Lower lobe of right lung (tissue), 2 donors: ENCODE data around the gene PSMG2. TPM values are rescaled to one million over a fixed set of nuclear protein-coding genes. Genes with fewer than 3 reads are reported as not detected.

Experiments used
- ATAC-seq, 2 donors: fragments of 200-7000 bp; cut with Tn5 transposase; one replicate each; pipeline ENCODE4 v1.9.1; 2020 to 2022; ENCODE audit warnings: mild to moderate bottlenecking in 2 of 2, moderate library complexity in 2 of 2
- DNase-seq: peaks from one replicate; pipeline ENCODE4 v3.0.0-alpha.2; 2020
- H3K27ac ChIP-seq: fragments of 200-600 bp; one replicate; pipeline ENCODE4 v1.8.0; 2022
- H3K27me3 ChIP-seq: fragments of 200-600 bp; one replicate; pipeline ENCODE4 v1.8.0; 2022; ENCODE audit warnings: low read depth
- H3K36me3 ChIP-seq: fragments of 200-600 bp; one replicate; pipeline ENCODE4 v1.8.0; 2022; ENCODE audit warnings: mild to moderate bottlenecking
- H3K4me1 ChIP-seq: fragments of 200-600 bp; one replicate; pipeline ENCODE4 v1.8.0; 2022
- H3K4me3 ChIP-seq: fragments of 200-600 bp; one replicate; pipeline ENCODE4 v1.8.0; 2022; ENCODE audit warnings: mild to moderate bottlenecking
- H3K9me3 ChIP-seq: fragments of 200-600 bp; one replicate; pipeline ENCODE4 v1.8.0; 2022
- intact Hi-C: fragments of 100-400 bp; cut with DNase I; formaldehyde crosslinking; loops from one replicate; pipeline ENCODE4 v1.11.0; 2022
- total RNA-seq: library from RNA; stranded (reverse); fragmentation: NEBNext Ultra II Directional; extraction: Animal tissue kit (Norgen Biotek cat#: 25700); gene quantifications from one replicate; pipeline ENCODE4 v1.2.1, GENCODE V29; 2021
- TF ChIP-seq, protein P1 (sequence below): fragments of 200-600 bp; IDR thresholded peaks from one replicate; pipeline ENCODE4 v1.8.0; 2022; ENCODE audit warnings: antibody characterized with exemption, mild to moderate bottlenecking
- donor health status: DM: no; HTN: yes; CAD: no; lungs with severe emphysema.

PSMG2 gene
- total RNA-seq, 1 donor from 2014 or later: 75.0 TPM

GRCh38 chr18:12774982-12775381, 72.1 kb downstream of the PSMG2 start:
- no peaks in the 10 kb centered on the region for H3K9me3 ChIP-seq
- intact Hi-C loops: no loop called here
- TF ChIP-seq, protein P1, sequence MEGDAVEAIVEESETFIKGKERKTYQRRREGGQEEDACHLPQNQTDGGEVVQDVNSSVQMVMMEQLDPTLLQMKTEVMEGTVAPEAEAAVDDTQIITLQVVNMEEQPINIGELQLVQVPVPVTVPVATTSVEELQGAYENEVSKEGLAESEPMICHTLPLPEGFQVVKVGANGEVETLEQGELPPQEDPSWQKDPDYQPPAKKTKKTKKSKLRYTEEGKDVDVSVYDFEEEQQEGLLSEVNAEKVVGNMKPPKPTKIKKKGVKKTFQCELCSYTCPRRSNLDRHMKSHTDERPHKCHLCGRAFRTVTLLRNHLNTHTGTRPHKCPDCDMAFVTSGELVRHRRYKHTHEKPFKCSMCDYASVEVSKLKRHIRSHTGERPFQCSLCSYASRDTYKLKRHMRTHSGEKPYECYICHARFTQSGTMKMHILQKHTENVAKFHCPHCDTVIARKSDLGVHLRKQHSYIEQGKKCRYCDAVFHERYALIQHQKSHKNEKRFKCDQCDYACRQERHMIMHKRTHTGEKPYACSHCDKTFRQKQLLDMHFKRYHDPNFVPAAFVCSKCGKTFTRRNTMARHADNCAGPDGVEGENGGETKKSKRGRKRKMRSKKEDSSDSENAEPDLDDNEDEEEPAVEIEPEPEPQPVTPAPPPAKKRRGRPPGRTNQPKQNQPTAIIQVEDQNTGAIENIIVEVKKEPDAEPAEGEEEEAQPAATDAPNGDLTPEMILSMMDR: no peak
- H3K27ac ChIP-seq: no peak overlapping the region
- H3K4me3 ChIP-seq: no peak overlapping the region
- H3K36me3 ChIP-seq: no peaks in the 10 kb centered on the region
- H3K27me3 ChIP-seq: no peaks in the 10 kb centered on the region
- DNase-seq (no peak), ATAC-seq (no peak)
- no peaks in the 10 kb centered on the region for H3K4me1 ChIP-seq

Other genes with a start within 250 kb of the PSMG2 start
- 42.1 TPM for gene SPIRE1, start 44.9 kb upstream of the PSMG2 start, total RNA-seq
- 5.0 TPM for gene CEP76, start 319 bp upstream of the PSMG2 start, total RNA-seq
- 52.6 TPM for gene PTPN2, start 181.2 kb downstream of the PSMG2 start, total RNA-seq
- gene SEH1L, start 245.0 kb downstream of the PSMG2 start, total RNA-seq: 34.8 TPM